ENCODE results near the gene CELSR2. TPM values are rescaled to one million over a fixed set of nuclear protein-coding genes. Genes with fewer than 3 reads are reported as not detected.
A peak's percentile ranks its signal among the peaks of the same experiment; 100 is the strongest.

CELSR2 gene
- total RNA-seq, 4 donors from 2014 or later = 7.8 to 20.4 (median 10.5) TPM

GRCh38 chr1:109270623-109271317, 21.4 kb downstream of the CELSR2 start:
- Histone ChIP-seq H3K27ac (replicated peaks in 1 of 4) (no peak overlapping the region), H3K9me3 (no peaks in the 10 kb centered on the region), H3K4me1 (peaks cover 9 to 29% (median 21%) of the 10 kb centered on the region in 4 donors), H3K4me3 (no peak overlapping the region), H3K36me3 (peaks cover 0 to 72% (median 32%) of the 10 kb centered on the region in 4 donors), H3K27me3 (no peaks in the 10 kb centered on the region)
- WGBS = 96% methylated on average over 11 of the region's 20 CpGs
- no peak for DNase-seq (ENCODE audit: extremely low spot score)
- no peak for TF ChIP-seq CTCF (IDR thresholded peaks at IDR 0.05)
- TF ChIP-seq POLR2A (IDR thresholded peaks at IDR 0.05; ENCODE audit: low read depth) = no peak
- no peak for TF ChIP-seq POLR2AphosphoS5 (IDR thresholded peaks at IDR 0.05)
- no peak for TF ChIP-seq EP300 (IDR thresholded peaks at IDR 0.05)
- intact Hi-C loops (cut with DNase I) = no loop called here

DNA sequence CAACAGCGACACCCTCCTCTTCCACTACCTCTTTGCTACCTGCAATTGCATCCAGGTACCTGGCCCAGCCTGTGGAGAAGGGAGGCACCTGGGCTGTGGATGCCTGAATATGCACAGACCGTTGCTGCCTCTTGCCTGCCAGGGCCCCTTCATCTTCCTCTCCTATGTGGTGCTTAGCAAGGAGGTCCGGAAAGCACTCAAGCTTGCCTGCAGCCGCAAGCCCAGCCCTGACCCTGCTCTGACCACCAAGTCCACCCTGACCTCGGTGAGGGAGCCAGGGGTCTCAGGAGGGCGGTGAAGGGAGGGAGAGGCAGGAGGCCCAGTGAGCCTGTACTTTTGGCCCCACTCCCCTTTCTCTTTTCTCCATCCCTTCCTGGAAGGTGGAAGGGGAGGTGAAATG, 22.1 kb downstream of the CELSR2 start:
- WGBS = 93% methylated on average over 4 of the region's 6 CpGs
- Histone ChIP-seq H3K9me3 (no peaks in the 10 kb centered on the region), H3K4me1 (peaks cover 9 to 35% (median 24%) of the 10 kb centered on the region in 4 donors), H3K27me3 (no peaks in the 10 kb centered on the region), H3K4me3 (no peak overlapping the region), H3K27ac (replicated peaks in 1 of 4) (no peak overlapping the region), H3K36me3 (peaks cover 0 to 67% (median 30%) of the 10 kb centered on the region in 4 donors)
- intact Hi-C loops (cut with DNase I) = no loop called here
- TF ChIP-seq CTCF (IDR thresholded peaks at IDR 0.05) (no peak), EP300 (IDR thresholded peaks at IDR 0.05) (no peak), POLR2AphosphoS5 (IDR thresholded peaks at IDR 0.05) (no peak), POLR2A (IDR thresholded peaks at IDR 0.05; ENCODE audit: low read depth) (no peak)
- DNase-seq (ENCODE audit: extremely low spot score) = no peak

DNA sequence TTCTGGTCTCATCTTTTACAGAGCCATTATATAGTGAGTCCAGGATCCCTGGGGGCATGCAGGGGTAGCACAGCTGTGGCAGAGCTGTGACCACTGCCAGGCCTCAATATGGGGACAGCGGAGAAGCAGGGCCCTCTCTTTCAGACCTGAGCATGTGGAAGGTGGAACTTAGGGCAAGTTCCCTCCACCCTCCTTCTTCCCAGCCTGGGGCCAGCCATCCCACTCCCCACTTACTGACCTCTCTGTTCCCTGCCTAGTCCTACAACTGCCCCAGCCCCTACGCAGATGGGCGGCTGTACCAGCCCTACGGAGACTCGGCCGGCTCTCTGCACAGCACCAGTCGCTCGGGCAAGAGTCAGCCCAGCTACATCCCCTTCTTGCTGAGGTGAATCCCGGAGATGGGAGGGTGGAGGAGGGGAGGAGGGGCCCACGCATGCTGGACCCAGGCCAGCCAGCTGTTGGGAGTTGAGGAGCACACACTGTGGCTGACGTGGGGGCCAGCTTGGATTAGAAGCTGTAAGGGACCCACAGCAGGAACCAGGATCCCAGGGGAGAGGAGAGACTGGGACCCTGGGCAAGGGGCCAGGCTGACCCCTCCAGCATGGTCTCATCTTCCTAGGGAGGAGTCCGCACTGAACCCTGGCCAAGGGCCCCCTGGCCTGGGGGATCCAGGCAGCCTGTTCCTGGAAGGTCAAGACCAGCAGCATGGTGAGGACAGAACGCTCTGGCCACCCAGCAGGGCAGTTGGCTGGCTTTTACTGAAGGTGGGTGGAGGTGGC, 22.9 kb downstream of the CELSR2 start:
- peaks cover 0 to 61% (median 30%) of the 10 kb centered on the region in 4 donors for H3K36me3 ChIP-seq
- H3K4me1 ChIP-seq = peaks cover 11 to 38% (median 27%) of the 10 kb centered on the region in 4 donors
- H3K27ac ChIP-seq (replicated peaks in 1 of 4) = no peak overlapping the region
- H3K4me3 ChIP-seq = no peak overlapping the region
- DNase-seq (ENCODE audit: extremely low spot score) = no peak
- TF ChIP-seq EP300 (IDR thresholded peaks at IDR 0.05) (no peak), CTCF (IDR thresholded peaks at IDR 0.05) (no peak), POLR2AphosphoS5 (IDR thresholded peaks at IDR 0.05) (no peak), POLR2A (IDR thresholded peaks at IDR 0.05; ENCODE audit: low read depth) (no peak)
- intact Hi-C loops (cut with DNase I) = no loop called here
- H3K27me3 ChIP-seq = no peaks in the 10 kb centered on the region
- 76% methylated on average over 10 of the region's 13 CpGs for WGBS
- H3K9me3 ChIP-seq = no peaks in the 10 kb centered on the region

GRCh38 chr1:109272831-109273547, 23.6 kb downstream of the CELSR2 start:
- no peak for TF ChIP-seq EP300 (IDR thresholded peaks at IDR 0.05)
- TF ChIP-seq POLR2AphosphoS5 (IDR thresholded peaks at IDR 0.05) = no peak
- no peak for TF ChIP-seq POLR2A (IDR thresholded peaks at IDR 0.05; ENCODE audit: low read depth)
- no peak for TF ChIP-seq CTCF (IDR thresholded peaks at IDR 0.05)

More at GRCh38 chr1:109272831-109273547, 23.6 kb downstream of the CELSR2 start:
- intact Hi-C loops (cut with DNase I) = no loop called here
- H3K36me3 ChIP-seq = peaks cover 0 to 53% (median 26%) of the 10 kb centered on the region in 4 donors
- H3K4me3 ChIP-seq = no peak overlapping the region
- H3K9me3 ChIP-seq = no peaks in the 10 kb centered on the region
- peak overlapping the region in 1 of 4 donors; percentile 76 for H3K27ac ChIP-seq (replicated peaks in 1 of 4)
- H3K4me1 ChIP-seq = peaks cover 13 to 46% (median 35%) of the 10 kb centered on the region in 4 donors
- no peak for DNase-seq (ENCODE audit: extremely low spot score)
- H3K27me3 ChIP-seq = no peaks in the 10 kb centered on the region
- 95% methylated on average over 8 of the region's 16 CpGs for WGBS

Data from esophagus muscularis mucosa (tissue), 4 donors.